Rectal smooth muscle tissue (tissue), 1 donor: Measurements from ENCODE around the gene MMP23B.
"Not testable (repeated sequence)": the region's sequence is repeated elsewhere in the genome, so short reads cannot be mapped to it uniquely, and the experiment has no call there.

Source experiments
- H3K27ac ChIP-seq: one replicate; pipeline ENCODE4 v1.7.0; 2013; ENCODE audit warnings: low read depth, low read length, inconsistent platforms
- H3K27me3 ChIP-seq: one replicate; pipeline ENCODE4 v1.7.0; 2013; ENCODE audit warnings: low read length; ENCODE audit not compliant: control insufficient read depth, insufficient read depth
- H3K36me3 ChIP-seq: one replicate; pipeline ENCODE4 v1.7.0; 2013; ENCODE audit warnings: low read length; ENCODE audit not compliant: control insufficient read depth, insufficient read depth
- H3K4me1 ChIP-seq: one replicate; pipeline ENCODE4 v1.7.0; 2013; ENCODE audit warnings: low read length; ENCODE audit not compliant: control insufficient read depth, insufficient read depth
- H3K4me3 ChIP-seq: one replicate; pipeline ENCODE4 v1.7.0; 2013; ENCODE audit warnings: low read length
- H3K9ac ChIP-seq: one replicate; pipeline ENCODE4 v1.7.0; 2013; ENCODE audit warnings: low read length

Gene MMP23B

DNA sequence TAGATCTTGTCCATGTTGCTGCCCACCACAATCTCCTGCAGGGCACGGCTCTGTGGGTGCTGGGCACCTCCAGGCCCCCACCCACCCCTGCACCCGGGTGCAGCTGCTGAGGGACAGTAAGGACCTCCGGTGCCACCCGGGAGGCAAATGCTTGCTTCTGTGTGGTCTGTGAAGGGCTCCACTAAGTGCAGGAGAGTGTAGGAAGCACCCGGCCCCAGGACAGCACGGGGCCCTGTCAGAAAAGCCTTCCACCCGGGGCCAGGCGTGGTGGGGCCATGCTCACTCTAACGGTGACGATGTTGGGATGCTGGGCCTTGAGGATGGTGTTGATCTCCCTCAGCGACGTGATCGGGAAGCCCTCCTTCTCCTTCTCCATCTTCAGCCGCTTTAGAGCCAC, 5.5 kb downstream of the MMP23B start:
- not testable (repeated sequence) for H3K27ac ChIP-seq, H3K27me3 ChIP-seq, H3K4me1 ChIP-seq, H3K9ac ChIP-seq, H3K4me3 ChIP-seq, H3K36me3 ChIP-seq

DNA sequence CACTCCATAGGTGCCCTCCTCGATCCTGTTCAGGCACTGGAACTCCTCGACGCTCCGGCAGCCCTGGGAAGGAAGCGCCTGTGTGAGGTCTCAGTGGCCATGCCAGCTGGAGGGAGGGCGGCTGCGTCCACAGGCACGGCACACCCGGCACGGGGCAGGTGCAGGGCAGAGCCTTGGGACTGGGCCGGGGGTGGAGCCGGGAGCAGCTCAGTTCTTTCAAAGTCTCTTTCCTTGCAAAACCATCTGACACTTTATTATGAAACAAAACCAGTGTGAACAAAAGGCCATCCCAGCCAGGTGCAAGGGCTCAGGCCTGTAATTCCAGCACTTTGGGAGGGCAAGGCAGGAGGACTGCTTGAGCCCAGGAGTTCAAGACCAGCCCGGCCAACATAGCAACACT, 6.6 kb downstream of the MMP23B start:
- not testable (repeated sequence) for H3K9ac ChIP-seq, H3K27ac ChIP-seq, H3K4me3 ChIP-seq, H3K27me3 ChIP-seq, H3K36me3 ChIP-seq, H3K4me1 ChIP-seq

DNA sequence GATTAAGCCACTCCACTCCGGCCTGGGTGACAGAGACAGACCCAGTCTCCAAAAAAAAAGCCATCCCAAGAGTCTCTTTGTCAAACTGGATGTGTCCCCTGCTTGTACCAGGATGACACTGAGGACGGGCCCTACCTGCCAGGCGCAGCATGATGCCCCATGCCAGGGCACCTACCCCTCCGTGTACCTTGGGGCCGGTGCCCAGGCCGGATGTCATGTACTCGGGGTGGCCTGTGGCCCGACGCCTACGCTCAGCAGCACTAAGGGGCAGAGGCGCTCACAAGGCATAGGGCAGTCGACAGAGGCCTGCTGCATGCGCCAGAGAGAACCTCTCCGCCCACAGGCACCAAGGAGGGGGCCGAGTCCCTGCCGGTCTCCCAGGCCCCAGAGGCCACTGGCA, 7.4 kb downstream of the MMP23B start:
- H3K36me3 ChIP-seq, H3K4me1 ChIP-seq, H3K4me3 ChIP-seq, H3K27ac ChIP-seq, H3K27me3 ChIP-seq, H3K9ac ChIP-seq: not testable (repeated sequence)

DNA sequence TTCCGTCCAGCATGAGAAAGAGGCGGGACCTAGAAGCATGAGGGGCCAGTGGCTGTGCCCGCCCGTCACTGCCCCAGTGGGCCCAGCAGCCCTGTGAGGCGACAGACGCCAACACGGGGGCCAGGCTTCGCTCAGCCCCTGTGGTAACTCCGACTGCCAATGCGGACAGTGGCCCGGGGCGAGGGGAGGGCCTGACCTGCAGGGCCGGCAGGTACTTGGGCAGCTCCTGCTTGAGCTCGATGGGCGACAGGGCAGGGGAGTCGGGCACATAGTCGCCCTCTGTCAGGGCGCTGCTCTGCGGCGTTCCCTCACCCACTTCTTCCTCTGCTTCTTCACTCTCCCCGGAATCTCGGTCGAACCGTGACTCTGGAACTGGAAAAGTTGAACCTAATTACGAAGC, 8.1 kb downstream of the MMP23B start:
- H3K4me3 ChIP-seq, H3K36me3 ChIP-seq, H3K9ac ChIP-seq: not testable (repeated sequence)

DNA sequence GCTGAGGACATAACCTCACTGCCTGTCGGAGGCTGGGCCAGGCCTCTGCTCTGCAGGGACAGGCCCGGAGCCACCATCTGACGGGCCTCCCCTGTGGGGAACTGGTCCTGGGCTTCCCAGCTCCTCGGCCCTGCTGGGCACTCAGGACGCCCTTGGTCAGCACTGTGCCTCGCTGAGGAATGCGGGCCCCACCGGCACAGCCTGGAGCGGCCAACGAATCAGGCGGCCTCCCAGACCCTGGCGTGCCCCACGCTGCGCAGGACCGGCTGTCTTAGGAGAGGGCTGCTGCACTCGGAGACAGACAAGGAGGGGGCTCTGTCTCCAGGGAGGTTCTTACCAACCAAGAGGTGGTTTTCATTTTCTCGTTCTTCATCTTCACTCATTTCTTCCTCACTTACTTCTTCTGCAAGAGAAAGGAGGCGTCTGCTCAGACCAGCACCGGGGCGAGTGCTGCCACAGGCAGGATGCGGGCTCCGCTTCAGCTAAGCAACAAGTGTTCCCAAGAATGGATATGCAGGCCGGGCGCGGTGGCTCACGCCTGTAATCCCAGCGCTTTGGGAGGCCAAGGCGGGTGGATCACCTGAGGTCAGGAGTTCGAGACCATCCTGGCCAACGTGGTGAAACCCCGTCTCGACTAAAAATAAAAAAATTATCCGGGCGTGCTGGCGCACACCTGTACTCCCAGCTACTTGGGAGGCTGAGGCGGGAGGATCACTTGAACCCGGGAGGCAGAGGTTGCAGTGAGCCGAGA, 8.9 kb downstream of the MMP23B start:
- H3K27ac ChIP-seq, H3K4me3 ChIP-seq, H3K36me3 ChIP-seq, H3K9ac ChIP-seq, H3K27me3 ChIP-seq, H3K4me1 ChIP-seq: not testable (repeated sequence)

More for the DNA sequence above, 8.1 kb downstream of the MMP23B start:
- not testable (repeated sequence) for H3K4me1 ChIP-seq, H3K27me3 ChIP-seq, H3K27ac ChIP-seq

DNA sequence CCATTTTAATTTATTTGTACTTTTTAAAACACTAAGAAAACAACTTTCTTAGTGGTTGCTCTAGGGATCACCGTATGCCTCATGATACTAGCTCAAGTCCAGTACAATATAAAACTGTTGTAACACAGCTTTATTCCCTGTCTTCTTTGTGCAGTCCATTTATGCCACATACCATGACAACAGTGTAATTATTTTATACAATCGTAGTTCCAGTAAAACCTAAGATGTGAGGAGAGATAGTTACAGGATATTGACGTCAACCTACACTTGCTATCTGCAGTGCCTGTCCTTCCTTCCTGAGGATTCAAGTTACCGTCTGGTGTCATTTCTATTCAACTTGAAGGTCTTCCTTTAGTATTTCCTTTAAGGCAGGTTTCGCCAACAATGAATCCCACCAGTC, 14.4 kb downstream of the MMP23B start:
- not testable (repeated sequence) for H3K9ac ChIP-seq, H3K27me3 ChIP-seq, H3K4me1 ChIP-seq, H3K4me3 ChIP-seq, H3K36me3 ChIP-seq, H3K27ac ChIP-seq

DNA sequence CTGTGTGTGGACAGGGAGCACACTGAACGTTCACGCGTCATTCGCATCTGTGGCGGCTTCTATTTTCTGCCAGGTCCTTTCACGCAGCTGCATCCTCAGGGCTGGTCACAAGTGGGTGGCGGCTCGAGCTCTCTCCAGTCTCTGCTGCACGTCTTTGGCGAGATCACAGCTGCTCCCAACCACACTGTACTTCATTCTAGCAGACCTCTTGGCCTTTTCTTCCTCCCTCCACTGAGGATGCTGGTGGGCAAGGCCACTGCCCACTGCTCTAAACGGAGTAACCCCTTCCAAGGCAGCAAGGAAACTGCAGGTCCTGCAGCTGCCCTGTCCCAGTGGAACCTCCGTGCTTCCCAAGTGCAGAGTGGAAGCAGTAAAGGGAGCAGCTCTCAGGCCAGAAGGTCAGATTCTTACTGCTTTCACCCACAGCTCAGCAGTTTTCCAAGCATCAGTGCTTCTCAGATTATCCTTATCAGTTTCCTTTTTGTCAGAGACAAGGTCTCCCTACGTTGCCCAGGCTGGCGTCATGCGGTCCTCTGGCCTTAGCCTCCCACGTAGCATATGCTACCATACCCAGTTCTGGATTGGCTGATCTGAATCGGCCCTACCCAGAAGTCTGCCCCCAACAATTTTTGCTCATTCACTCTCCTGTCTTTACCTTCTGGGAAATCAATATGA, 15.7 kb downstream of the MMP23B start:
- not testable (repeated sequence) for H3K36me3 ChIP-seq, H3K4me3 ChIP-seq, H3K27ac ChIP-seq, H3K4me1 ChIP-seq, H3K9ac ChIP-seq, H3K27me3 ChIP-seq

DNA sequence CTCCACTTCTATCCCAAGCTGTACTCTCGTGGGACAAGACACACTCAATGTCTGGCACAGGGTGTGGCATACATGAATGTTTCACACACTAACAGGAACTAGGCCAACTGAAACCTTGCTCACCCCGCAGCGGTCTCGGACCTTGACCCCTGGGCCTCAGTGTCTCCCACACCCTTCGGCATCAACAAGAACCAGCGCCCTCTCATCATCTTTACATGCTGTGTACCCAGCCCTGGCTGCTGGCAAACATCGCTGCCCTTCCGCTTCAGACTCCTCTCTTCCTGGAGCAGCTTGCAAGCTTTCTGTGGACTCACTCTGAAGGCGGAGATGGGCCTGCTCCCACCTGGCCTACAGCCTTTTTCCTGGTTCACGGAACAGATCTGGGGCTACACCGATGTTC, 16.3 kb downstream of the MMP23B start:
- not testable (repeated sequence) for H3K4me1 ChIP-seq, H3K36me3 ChIP-seq, H3K4me3 ChIP-seq, H3K9ac ChIP-seq, H3K27me3 ChIP-seq, H3K27ac ChIP-seq

DNA sequence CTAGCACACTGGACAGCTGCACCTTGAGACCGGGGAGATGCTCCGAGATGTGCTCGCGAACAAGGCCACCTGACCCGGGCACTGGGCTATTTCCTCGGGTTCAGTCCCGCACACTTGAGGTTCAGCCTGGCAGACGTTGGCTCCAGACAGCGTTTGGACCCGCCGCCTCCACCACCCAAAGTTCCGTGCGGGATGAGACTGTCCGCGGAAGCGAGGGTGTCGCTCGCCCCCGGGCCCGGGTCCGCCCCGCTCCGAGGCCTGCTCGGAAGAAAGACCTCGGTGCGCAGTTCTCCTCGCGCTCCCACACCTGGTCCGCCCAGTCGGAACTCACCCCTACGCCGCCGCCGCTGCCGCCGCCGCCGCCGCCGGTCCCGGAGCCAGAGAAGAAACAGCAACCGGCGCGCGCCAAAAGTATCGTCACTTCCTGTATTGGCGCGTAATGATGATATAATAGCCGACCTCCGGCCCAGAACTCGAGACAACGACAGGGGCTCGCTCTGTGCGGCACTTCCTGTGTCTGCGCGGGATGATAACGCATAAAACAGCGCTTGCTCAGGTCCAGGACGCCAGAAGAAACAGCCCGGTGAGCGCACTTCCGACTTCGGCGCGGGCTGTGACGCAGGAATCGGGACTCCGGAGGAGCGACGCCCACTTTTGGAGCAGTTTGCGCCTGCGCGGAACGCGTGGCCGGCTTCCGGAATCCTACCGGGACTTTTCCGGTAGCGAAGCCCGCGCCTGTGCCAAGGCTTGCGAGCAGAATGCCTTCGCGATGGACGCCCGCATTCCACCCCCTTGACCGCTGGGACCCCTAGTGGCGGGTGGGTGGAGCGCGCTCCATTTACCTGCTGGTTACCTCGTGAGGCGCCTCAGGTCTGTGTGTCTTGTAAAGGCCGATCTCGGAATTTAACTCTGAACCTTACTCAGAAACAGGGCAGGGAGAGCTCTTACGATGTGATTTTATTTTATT, 26.9 kb downstream of the MMP23B start, which contains the start of gene CDK11B:
Gene CDK11B (minus strand): TSS at position 422 of the 967 bp plus-strand sequence. CDS start 1,519 bp downstream, outside the sequence.
- H3K27ac ChIP-seq = peak within 1 kb of the TSS; percentile 98
- H3K36me3 ChIP-seq, H3K27me3 ChIP-seq, H3K4me1 ChIP-seq: not testable (repeated sequence)
- peak within 1 kb of the TSS; percentile 68 for H3K4me3 ChIP-seq
- H3K9ac ChIP-seq = peak within 1 kb of the TSS; percentile 80

DNA sequence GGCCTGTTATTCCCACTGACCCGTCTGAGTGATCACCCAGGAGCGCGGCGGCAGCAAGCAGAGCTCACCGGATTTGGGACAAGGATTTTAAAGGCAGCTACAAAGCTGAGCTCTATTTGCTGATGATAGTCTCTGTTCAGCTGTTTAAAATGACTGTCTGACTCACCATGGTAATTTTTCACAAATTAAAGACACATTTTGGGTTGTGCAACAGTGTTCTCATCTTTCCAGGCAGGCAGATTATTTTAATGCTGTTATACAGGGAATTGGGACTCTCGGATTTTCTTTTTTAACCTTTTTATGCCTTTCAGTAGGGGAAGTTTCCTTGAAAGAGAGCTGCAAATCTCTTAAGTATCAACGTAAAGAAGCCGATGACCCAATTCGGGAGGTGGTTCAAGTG, 30.4 kb downstream of the MMP23B start:
- H3K9ac ChIP-seq, H3K27me3 ChIP-seq, H3K27ac ChIP-seq, H3K4me1 ChIP-seq, H3K4me3 ChIP-seq: not testable (repeated sequence)
- H3K36me3 ChIP-seq = peaks cover 16% of the 10 kb centered on the region

DNA sequence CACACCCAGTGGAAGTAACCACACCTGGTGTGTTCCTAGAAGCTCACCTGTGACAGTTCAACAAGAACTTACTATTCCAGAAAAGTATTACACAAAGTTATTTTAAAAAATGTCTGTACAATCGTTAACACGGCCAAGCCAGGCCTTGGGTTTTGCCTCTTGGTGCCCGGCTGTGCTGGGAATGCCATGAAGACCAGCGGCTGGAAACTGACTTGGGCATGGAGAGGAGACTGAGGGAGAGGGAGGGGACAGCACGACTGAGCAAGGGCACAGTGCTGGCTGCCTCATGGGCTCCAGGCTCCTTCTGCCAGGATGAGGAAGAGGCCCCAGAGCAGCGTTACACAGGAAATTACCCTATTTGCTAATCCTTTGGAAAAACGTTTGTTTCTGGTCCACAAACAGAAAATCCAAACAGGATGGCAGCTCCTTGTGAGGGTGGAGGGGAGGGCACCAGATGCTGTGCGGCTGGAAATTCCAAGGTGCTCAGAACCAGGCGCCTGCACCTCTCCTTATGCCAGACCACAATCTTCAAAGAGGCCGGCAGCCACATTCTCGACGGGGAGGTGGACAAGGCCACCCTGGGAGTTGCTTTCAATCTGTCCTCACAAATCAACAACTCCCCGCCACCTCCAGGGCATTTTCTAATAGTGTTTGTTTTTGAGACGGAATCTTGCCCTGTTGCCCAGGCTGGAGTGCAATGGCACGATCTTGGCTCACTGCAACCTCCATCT, 31.0 kb downstream of the MMP23B start:
- H3K27me3 ChIP-seq, H3K9ac ChIP-seq, H3K4me1 ChIP-seq, H3K27ac ChIP-seq, H3K4me3 ChIP-seq: not testable (repeated sequence)
- peaks cover 16% of the 10 kb centered on the region for H3K36me3 ChIP-seq

DNA sequence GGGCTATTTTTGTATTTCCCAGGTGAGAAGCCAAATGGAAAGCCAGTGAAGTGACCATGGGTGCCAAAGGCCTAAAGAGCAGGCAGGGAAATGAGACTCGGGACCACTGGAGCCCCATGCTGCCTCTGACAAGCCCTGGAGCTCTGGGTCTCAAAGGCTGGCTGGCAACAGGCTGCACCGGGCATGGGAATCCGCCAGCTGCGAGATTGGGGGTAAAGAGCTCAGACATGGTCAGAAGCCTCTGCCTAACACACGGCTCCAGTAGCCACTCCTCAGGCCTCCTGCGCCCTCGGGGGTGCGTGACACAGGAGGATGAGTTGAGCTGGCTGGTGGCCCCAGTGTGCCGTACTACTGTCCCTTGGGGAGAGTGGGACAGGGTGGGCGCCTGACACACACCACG, 32.3 kb downstream of the MMP23B start:
- not testable (repeated sequence) for H3K4me3 ChIP-seq, H3K27me3 ChIP-seq, H3K27ac ChIP-seq, H3K4me1 ChIP-seq, H3K9ac ChIP-seq
- peaks cover 19% of the 10 kb centered on the region for H3K36me3 ChIP-seq
